ENCODE results near the gene ELAVL3.

DNA sequence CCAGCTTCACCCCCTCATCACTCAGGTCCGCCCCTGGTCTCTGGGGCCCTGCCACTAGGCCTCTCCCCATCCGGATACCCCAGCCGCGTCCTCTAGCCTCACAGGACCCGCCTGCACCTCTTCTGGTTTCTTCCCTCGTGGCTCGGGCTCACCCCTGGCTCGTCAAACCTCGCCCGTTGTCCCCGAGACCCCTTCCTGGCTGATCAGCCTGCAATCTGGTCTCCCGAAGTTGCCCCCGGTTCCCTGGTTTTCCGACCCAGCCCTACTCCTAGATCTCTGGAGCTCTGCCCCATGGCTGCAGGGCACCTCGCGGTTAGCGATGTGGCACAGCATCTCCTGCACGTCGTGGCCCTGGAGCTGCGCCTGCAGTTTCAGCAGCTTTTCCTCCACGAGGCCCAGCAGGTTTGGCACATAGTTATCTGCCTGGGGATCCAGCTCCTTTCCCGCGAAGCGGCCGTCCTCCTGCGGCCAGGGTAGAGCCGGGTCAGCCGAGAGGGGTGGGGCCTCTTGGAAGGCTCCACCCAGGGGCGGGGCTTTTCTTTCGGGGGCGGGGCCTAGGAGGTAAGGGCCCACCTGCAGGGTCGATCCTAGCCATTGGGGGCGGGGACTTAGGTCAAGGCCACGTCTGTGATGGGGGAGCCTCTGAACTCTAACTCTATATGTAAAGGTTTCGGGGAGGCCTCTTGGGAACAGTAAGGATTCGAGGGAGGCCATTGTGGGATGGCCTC lies 59.3 kb downstream of the ELAVL3 start:
- TF ChIP-seq POLR2A (IDR thresholded peaks at IDR 0.05): no peak
- TF ChIP-seq, protein P1, sequence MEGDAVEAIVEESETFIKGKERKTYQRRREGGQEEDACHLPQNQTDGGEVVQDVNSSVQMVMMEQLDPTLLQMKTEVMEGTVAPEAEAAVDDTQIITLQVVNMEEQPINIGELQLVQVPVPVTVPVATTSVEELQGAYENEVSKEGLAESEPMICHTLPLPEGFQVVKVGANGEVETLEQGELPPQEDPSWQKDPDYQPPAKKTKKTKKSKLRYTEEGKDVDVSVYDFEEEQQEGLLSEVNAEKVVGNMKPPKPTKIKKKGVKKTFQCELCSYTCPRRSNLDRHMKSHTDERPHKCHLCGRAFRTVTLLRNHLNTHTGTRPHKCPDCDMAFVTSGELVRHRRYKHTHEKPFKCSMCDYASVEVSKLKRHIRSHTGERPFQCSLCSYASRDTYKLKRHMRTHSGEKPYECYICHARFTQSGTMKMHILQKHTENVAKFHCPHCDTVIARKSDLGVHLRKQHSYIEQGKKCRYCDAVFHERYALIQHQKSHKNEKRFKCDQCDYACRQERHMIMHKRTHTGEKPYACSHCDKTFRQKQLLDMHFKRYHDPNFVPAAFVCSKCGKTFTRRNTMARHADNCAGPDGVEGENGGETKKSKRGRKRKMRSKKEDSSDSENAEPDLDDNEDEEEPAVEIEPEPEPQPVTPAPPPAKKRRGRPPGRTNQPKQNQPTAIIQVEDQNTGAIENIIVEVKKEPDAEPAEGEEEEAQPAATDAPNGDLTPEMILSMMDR (IDR thresholded peaks at IDR 0.05): no peak
